HG03469 (cell line): Measurements from ENCODE around the gene KHSRP.

Experiments used
- ATAC-seq: cut with Tn5 transposase; IDR thresholded peaks from one replicate; pipeline ENCODE4 v1.9.1; 2021; ENCODE audit warnings: mild to moderate bottlenecking, moderate library complexity, moderate number of reproducible peaks; ENCODE audit not compliant: unreplicated experiment

Gene KHSRP

DNA sequence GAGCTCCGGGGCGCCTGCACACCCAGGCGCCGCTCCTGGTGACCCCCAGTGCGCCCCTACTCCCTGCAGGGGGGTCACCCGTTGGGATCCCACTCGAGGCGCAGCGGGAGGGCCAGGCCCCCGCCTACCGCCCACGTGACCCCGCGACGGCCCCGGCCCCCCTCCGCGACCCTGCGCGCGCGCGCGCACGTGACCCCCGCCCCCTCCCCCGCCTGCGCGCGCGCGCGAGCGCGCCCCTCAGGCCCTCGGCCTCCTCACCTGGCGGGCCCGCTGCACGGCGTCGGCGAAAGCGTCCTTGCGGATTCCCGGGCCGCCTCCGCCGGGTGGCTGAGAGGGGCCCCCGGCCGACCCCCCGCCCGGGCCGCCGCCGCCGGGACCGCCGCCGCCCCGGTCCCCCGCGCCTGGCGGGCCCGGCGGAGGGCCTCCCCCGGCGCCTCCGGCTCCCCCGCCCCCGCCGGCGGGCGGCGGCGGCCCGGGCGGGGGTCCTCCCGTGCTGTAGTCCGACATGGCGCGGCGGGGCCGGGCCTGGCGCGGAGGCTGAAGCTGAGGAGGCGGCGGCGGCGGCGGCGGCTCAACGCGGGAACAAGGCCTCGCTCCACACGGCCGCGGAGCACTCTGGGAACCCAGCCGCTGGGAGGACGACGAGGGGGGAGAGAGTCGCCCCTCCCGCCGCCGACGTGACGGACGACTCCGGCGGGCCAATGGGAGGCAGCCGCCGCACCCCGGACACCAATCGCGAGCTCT is at the start of gene KHSRP:
KHSRP (minus strand) TSS at position 617 of the 744 bp plus-strand sequence; CDS start at position 507, 110 bp downstream.
- ATAC-seq, result no peak

DNA sequence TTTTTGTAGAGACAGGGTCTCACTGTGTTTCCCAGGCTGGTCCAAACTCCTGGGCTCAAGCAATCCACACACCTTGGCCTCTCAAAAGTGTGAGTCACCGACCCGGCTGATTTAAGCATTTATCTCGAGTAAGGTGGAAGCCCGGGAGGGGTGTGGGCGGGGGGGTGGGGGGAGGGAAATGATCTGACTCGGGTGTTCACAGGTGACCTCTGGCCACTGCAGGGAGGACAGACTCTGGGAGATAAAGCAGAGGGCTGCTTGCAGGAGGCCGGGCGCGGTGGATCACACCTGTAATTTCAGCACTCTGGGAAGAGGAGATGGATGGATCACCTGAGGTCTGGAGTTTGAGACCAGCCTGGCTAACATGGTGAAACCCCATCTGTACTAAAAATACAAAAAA is 49.0 kb upstream of the KHSRP start:
- no peak for ATAC-seq

GRCh38 chr19:6472713-6473112 is 48.1 kb upstream of the KHSRP start:
- no peak for ATAC-seq

DNA sequence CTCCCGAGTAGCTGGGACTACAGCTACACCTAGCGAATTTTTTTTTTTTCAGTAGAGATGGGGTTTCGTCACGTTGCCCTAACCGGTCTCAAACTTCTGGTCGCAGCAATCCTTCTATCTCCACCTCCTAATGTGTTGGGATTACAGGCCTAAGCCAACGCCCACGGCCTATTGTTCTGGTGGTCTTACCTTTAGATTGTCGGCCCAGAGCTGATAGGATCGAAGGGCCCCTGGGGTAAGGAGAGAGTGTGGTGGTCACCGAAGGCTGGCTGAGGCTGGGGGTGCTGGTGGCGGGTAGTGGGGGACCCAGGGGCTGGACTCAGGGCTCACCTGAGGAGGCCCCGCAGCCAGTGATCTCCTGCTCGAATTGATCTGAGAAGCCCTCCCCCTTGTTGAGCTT is 46.5 kb upstream of the KHSRP start:
- no peak for ATAC-seq

DNA sequence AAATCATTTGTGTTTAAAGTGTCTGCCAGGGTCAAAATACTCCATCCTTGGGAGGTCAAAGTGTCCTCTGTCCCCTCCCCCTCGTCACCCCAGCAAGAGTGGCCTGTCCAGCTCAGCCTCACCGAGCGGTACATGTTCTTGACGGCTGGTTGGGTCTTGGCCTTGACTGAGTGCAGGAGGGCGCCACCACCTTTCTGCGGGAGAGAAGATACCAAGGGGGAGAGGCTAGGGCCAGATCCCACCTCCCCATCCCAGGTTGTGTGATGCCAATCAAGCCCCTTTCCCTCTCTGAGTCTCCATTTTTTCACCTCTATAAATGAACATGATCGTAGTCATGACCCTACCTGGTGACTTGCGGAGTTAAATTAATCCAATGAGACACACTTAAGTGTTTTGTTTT is 45.6 kb upstream of the KHSRP start:
- ATAC-seq, result no peak

DNA sequence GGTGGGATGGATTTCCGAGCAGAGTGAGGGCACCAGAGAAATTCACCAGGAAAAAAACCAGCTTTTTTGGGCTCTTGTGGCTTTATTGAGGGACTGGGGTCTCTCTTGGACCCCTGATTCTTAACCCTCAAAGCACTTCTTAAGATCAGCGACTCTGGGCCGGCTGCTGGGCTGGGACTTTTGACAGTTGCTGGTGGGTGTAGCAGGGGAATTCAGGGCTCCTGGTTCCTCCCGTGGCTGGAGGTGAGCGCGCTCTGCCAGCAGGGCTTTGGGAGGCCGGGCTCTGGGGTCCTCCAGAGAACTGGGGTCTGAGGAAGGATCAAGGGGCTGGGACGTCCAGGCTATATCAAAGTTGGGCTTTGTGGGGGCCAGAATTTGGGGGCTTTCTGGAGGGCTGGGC is 42.8 kb upstream of the KHSRP start:
- ATAC-seq, result no peak

DNA sequence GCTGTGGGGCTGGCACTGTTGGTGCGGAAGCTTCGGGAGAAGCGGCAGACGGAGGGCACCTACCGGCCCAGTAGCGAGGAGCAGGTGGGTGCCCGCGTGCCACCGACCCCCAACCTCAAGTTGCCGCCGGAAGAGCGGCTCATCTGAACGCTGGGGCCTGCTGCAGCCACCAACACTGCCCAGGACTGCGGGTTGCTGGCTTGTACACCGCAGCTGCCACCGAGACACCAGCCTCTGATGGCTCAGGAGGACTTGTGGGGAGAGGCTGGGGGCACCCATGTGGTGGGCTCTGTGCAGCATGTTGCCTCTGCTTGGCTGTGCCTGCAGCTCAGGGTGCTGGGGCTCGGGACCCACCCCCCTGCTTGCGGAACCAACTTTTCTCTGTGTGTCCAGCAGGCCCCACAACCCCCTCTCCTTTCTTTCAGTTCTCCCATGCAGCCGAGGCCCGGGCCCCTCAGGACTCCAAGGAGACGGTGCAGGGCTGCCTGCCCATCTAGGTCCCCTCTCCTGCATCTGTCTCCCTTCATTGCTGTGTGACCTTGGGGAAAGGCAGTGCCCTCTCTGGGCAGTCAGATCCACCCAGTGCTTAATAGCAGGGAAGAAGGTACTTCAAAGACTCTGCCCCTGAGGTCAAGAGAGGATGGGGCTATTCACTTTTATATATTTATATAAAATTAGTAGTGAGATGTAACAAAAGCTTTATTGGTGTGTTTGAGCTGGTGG is 42.1 kb upstream of the KHSRP start:
- ATAC-seq, result no peak

GRCh38 chr19:6465663-6466062 is 41.1 kb upstream of the KHSRP start:
- no peak for ATAC-seq

DNA sequence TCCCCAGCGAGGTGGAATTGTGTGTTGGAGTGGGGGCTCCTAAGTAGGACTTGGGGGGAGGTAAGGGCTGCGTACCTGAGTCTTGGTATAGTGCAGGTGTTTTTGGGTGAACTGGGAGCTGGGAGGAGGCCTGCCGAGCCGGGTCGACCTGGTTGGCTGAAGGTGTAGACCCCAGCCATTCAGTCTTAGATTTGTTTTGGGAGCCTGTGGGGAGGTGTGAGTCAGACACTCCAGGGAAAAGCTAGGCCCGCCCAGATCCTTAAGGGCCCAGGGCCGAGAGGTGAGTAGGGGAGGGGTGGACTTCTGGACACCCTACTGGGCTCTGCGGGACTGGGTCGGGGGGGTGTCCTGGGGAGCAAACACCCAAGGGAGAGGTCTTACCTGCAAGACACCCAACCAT is 40.4 kb upstream of the KHSRP start:
- no peak for ATAC-seq

GRCh38 chr19:6464070-6464873 is 39.7 kb upstream of the KHSRP start, which contains the start of gene CRB3:
CRB3 (plus strand) TSS chr19:6464271; CDS start chr19:6464702, 431 bp downstream.
- no peak for ATAC-seq

DNA sequence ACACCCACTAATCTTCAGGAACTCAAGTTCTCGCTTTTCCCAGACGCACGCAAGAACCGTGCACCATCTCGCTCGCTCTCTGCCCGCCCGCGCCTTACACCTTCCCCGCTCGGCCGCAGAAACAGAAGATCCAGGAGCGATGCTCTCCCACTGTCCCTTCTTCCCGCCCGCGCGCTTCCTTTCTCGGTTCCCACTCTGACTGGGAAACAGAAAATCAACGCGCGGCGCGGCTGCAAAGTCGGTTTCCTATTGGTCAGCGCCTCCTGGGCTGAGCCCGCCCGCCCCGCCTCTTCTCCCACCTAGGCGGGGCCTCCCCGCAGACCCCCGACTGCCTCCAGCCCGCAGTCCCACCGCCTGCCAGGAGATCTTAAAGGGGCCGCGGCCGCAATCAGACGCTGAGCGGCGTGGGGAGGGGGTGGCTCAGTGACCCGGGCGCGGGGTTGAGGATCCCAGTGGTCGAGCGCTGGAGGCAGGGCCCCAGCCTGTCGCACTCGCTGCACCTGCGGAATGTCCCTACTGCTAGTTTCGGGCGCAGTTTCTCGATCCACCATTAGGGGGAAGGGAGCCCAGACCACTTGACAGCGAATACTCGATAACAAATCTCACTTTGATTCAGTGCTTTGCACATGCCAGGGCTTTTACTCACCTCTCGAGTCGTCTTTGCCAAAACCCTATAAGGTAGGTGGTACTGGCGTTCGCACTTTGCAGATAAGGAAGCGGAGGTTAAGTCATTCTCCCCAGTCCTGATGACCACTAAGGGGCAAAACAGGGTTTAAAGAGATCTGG is 35.7 kb upstream of the KHSRP start:
- ATAC-seq, result peak; percentile 46

GRCh38 chr19:6459262-6460098 is 34.9 kb upstream of the KHSRP start, which contains the start of gene SLC25A23:
SLC25A23 (minus strand) TSS chr19:6459792; CDS start chr19:6459628, 164 bp downstream.
- ATAC-seq, result peak; percentile 13

DNA sequence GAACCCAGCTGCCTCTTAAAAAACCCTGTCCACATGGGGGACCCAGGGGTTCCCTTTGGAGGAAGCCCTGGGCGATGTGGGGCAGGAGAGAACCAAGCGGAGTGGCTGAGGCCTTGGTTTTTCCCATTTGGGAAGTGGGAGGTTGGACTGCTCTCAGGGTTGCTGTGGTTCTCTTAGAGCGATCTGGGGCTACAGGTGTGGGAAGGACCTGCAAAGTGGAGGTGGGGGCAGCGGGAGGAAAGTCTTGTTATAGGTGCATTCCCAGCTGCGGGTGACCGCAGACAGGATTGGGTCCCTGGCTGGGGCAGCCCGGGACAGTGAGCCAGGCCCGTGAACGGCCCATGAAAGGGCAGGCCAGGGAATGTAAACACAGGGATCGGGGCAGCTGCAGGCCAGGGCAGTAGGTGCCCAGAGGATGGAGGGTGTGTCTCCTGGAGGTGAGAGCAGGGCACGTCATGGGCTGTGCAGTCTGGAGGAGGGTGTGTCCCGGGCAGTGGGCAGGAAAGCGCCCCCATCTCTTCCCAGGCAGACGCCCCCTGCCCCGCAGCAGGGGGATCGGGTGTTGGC is 34.2 kb upstream of the KHSRP start:
- no peak for ATAC-seq

GRCh38 chr19:6457958-6458694 is 33.5 kb upstream of the KHSRP start:
- no peak for ATAC-seq

- no peak for ATAC-seq
Observed at GRCh38 chr19:6455924-6456323, 31.3 kb upstream of the KHSRP start.

GRCh38 chr19:6453951-6454565 is 29.4 kb upstream of the KHSRP start:
- no peak for ATAC-seq

DNA sequence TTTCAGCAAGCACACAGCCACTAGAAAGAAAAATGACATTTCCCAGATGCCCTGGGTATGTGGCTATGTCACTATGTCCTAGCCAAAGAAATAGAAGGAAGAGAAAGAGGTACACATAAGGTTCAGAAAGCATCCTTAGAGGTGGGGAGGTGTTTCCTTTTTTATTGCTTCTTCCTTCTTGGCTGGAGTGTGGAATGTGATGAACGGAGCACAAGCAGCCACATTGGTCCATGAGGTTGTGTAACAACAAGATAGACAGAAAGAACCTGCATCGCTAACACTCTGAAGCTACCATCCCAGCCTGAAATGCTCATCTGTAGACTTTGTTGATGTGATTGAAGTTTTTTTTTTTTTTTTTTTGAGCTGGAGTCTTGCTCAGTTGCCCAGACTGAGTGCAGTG is 28.3 kb upstream of the KHSRP start:
- no peak for ATAC-seq

DNA sequence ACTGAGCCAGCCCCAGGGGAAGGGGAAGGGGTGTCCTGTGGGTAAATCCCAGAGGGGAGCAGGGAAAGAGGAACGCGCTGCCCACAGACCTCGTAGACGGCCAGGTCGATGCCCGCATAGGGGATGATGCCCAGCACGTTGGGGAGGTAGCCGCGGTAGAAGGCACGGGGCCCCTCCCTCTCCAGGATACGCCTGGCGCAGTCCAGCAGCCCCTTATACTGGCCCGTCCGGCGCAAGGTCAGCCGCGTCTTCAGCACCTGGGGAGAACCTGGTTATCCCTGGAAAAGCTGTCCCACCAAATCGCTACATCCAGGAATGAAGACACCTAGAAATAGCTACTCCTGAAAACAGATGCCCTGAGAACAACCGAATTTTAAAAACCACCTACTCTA is 27.6 kb upstream of the KHSRP start:
- ATAC-seq, result no peak
